Loucy (cell line): Measurements from ENCODE around the gene UBQLN2.

Experiments used
- H2AFZ ChIP-seq: fragments of 200-600 bp; sonication (generic); 2 replicates; pipeline ENCODE4 v1.6.0; 2016; ENCODE audit warnings: antibody characterized with exemption, mild to moderate bottlenecking, low read length, moderate library complexity
- H3F3A ChIP-seq: fragments of 200-600 bp; 2 replicates; pipeline ENCODE4 v1.6.0; 2016; ENCODE audit warnings: antibody characterized with exemption, low read depth, mild to moderate bottlenecking
- H3K27me3 ChIP-seq: fragments of 200-600 bp; sonication (generic); 2 replicates; pipeline ENCODE4 v1.6.1; 2014; ENCODE audit warnings: low read length, mild to moderate bottlenecking; ENCODE audit not compliant: insufficient read depth, poor library complexity, severe bottlenecking
- H3K36me3 ChIP-seq: fragments of 200-600 bp; sonication (generic); 2 replicates; pipeline ENCODE4 v1.6.1; 2016; ENCODE audit warnings: low read length; ENCODE audit not compliant: insufficient read depth
- H3K4me1 ChIP-seq: fragments of 200-600 bp; sonication (generic); 2 replicates; pipeline ENCODE4 v1.5.1; 2014; ENCODE audit warnings: low read length, mild to moderate bottlenecking; ENCODE audit not compliant: insufficient read depth, poor library complexity, severe bottlenecking
- H3K4me2 ChIP-seq: fragments of 200-600 bp; sonication (generic); 2 replicates; pipeline ENCODE4 v1.6.0; 2014; ENCODE audit warnings: antibody characterized with exemption, low read length, low read depth, mild to moderate bottlenecking; ENCODE audit not compliant: poor library complexity, severe bottlenecking
- H3K4me3 ChIP-seq: fragments of 200-600 bp; sonication (generic); 2 replicates; pipeline ENCODE4 v1.5.1; 2014; ENCODE audit warnings: low read length, mild to moderate bottlenecking, mixed read lengths; ENCODE audit not compliant: poor library complexity, severe bottlenecking
- H3K79me2 ChIP-seq: fragments of 200-600 bp; sonication (generic); 2 replicates; pipeline ENCODE4 v1.6.1; 2014; ENCODE audit warnings: low read length; ENCODE audit not compliant: insufficient read depth
- H3K9ac ChIP-seq: fragments of 200-600 bp; sonication (generic); 2 replicates; pipeline ENCODE4 v1.6.0; 2014; ENCODE audit warnings: mild to moderate bottlenecking, low read depth, low read length, moderate library complexity; ENCODE audit not compliant: poor library complexity, severe bottlenecking
- H3K9me2 ChIP-seq: fragments of 200-600 bp; sonication (generic); replicated peaks from 2 replicates; pipeline ENCODE4 v1.6.1; 2016; ENCODE audit warnings: low read depth, low read length, mixed read lengths
- H3K9me3 ChIP-seq: fragments of 200-600 bp; sonication (generic); 2 replicates; pipeline ENCODE4 v1.6.1; 2014; ENCODE audit warnings: mild to moderate bottlenecking, antibody characterized with exemption, low read length, low read depth; ENCODE audit not compliant: insufficient read depth
- H4K20me1 ChIP-seq: fragments of 200-600 bp; sonication (generic); 2 replicates; pipeline ENCODE4 v1.6.0; 2014; ENCODE audit warnings: antibody characterized with exemption, low read length, mild to moderate bottlenecking; ENCODE audit not compliant: insufficient read depth, poor library complexity, severe bottlenecking
- CTCF ChIP-seq: fragments of 200-600 bp; sonication (generic); conservative IDR thresholded peaks from 2 replicates; pipeline ENCODE4 v1.5.1; 2014; ENCODE audit warnings: mild to moderate bottlenecking, antibody characterized with exemption, low read length
- EZH2phosphoT487 ChIP-seq: fragments of 200-600 bp; IDR thresholded peaks from 2 replicates; pipeline ENCODE4 v1.6.1; 2018; ENCODE audit warnings: antibody characterized with exemption, mild to moderate bottlenecking, moderate library complexity, borderline replicate concordance

Gene UBQLN2

GRCh38 chrX:56615282-56615681 is 51.9 kb downstream of the UBQLN2 start:
- Histone ChIP-seq H3K36me3 (no peaks in the 10 kb centered on the region), H2AFZ (no peak overlapping the region), H3K9me2 (no peaks in the 10 kb centered on the region), H3K9me3 (no peaks in the 10 kb centered on the region), H3K79me2 (no peaks in the 10 kb centered on the region), H3K4me1 (no peaks in the 10 kb centered on the region), H3F3A (no peaks in the 10 kb centered on the region), H3K27me3 (no peaks in the 10 kb centered on the region), H4K20me1 (no peaks in the 10 kb centered on the region), H3K4me2 (no peak overlapping the region), H3K4me3 (no peak overlapping the region), H3K9ac (no peak overlapping the region)
- TF ChIP-seq CTCF (no peak), EZH2phosphoT487 (no peak)
